MG63 (cell line): ENCODE data around the gene NABP1. TPM values are rescaled to one million over a fixed set of nuclear protein-coding genes. Genes with fewer than 3 reads are reported as not detected.
A peak's percentile ranks its signal among the peaks of the same experiment; 100 is the strongest.
"Not testable (repeated sequence)": the region's sequence is repeated elsewhere in the genome, so short reads cannot be mapped to it uniquely, and the experiment has no call there.

Source experiments
- DNase-seq: peaks from one replicate; pipeline ENCODE4 v3.0.0-alpha.2; 2020
- H3K27me3 ChIP-seq: fragments of 250-450 bp; sonication (Bioruptor Pico); 2 replicates; pipeline ENCODE4 v1.5.1; 2020; ENCODE audit warnings: mild to moderate bottlenecking, moderate library complexity
- H3K36me3 ChIP-seq: fragments of 250-450 bp; sonication (Bioruptor Pico); 2 replicates; pipeline ENCODE4 v1.5.1; 2020; ENCODE audit warnings: mild to moderate bottlenecking, moderate library complexity
- H3K4me3 ChIP-seq: fragments of 250-450 bp; sonication (Bioruptor Pico); 2 replicates; pipeline ENCODE4 v1.5.1; 2020; ENCODE audit warnings: mild to moderate bottlenecking, moderate library complexity
- H3K9me3 ChIP-seq: fragments of 250-450 bp; sonication (Bioruptor Pico); 2 replicates; pipeline ENCODE4 v1.5.1; 2020; ENCODE audit warnings: mild to moderate bottlenecking, moderate library complexity
- total RNA-seq: library from RNA; depleted of rRNA; stranded (reverse); fragments of >200 nt; shearing (Covaris generic); gene quantifications from 2 replicates; pipeline ENCODE4 v1.2.3, GENCODE V29; 2014; ENCODE audit warnings: low replicate concordance

NABP1 gene
- total RNA-seq, 1 experiment from 2014 or later: 15.8 TPM

DNA sequence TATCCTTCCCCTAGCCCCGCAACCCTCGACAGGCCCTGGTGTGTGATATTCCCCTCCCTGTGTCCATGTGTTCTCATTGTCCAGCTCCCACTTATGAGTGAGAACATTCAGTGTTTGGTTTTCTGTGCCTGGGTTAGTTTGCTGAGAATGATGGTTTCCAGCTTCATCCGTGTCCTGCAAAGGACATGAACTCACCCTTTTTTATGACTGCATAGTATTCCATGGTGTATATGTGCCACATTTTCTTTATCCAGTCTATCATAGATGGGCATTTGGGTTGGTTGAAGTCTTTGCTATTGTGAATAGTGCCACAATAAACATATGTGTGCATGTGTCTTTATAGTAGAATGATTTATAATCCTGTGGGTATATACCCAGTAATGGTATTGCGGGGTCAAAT is 33.3 kb upstream of the NABP1 start:
- H3K4me3 ChIP-seq, H3K9me3 ChIP-seq, DNase-seq, H3K36me3 ChIP-seq, H3K27me3 ChIP-seq: not testable (repeated sequence)

DNA sequence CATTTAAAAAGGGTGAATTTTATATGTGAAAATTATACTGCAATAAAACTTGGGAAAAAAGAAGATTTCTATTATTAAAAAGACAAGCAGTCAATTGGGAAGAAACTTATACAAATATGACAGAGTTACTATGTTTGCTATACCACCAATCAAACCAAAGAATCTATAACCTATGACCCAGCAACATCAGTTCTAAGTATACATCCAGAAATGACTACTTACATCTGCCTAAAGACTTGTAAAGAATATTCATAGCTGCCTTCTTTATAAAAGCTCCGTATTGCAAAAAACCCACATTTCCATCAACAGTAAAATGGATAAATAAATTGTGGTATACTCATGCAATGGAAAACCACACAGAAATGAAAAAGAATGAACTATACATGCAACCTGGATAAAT is 32.9 kb upstream of the NABP1 start:
- no peak for DNase-seq
- Histone ChIP-seq H3K36me3 (no peaks in the 10 kb centered on the region), H3K27me3 (no peaks in the 10 kb centered on the region), H3K4me3 (no peak overlapping the region), H3K9me3 (no peaks in the 10 kb centered on the region)

DNA sequence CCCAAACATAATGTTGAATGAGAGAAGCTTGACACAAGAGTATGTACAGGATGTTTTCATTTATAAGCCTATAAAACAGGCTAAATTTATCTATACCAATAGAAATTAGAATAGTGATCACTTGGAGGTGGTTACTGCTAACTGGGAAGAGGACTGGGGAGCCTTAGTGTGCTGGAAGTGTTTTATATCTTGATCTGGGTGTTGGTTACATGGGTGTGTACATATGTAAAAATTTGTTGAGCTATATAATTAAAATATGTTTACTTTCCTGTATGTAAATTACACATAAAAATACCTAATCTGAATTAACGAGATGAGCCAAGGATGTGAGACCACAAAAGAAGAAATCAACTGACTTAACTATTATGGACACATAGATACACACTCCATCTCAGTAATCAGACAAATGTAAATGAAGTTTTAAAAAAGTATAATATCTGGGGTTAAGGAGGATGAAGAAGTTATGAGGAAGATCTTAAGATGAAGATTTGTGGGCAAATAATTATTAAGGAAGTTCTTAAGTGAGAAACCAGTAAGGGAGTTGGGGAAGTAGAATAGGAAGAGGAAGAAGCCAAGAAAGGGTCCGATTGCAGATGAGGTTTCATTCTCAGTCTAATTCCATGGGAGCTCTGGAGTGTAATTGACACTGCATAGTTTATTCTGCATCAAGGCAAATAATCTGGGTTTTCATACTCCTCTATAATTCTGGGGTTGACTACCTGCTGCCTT is 32.3 kb upstream of the NABP1 start:
- Histone ChIP-seq H3K36me3 (no peaks in the 10 kb centered on the region), H3K9me3 (no peaks in the 10 kb centered on the region), H3K27me3 (no peaks in the 10 kb centered on the region), H3K4me3 (no peak overlapping the region)
- DNase-seq: no peak

DNA sequence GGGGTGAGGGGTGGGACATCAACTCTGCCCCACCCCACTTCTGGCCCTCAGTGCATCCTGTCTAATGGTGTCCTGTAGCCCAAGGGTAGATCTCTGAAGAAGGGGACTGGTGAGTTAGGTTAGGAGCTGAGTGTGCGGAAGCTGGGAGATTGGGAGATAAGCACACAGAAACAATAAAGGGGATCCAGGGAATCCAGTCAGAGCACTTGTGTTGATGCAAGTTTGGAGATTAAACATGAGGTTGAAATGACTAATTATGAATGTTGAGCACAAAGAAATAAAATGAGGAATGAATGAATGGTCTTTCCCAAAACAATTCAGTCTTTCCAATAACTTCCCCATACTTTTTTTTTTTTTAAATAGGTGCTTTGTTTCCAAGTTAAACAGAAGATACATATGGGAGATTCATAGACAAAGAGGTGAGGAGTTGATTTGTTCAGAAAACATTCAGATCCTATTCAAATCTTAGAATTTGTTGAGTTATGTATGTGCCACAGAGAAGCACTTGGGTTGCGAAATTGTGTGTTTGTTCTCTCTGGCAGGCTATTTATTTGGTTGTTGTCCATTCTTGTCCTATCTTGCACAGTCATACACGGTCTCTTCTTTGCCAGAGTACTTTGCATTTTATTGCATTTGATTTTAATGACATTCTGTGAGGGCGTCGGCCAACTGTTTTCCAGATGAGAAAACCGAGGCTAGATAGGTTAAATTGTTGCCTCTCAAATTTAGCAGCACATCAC is 31.6 kb upstream of the NABP1 start:
- Histone ChIP-seq H3K9me3 (no peaks in the 10 kb centered on the region), H3K4me3 (no peak overlapping the region), H3K27me3 (no peaks in the 10 kb centered on the region), H3K36me3 (no peaks in the 10 kb centered on the region)
- DNase-seq: no peak

- Histone ChIP-seq H3K36me3 (no peaks in the 10 kb centered on the region), H3K9me3 (no peaks in the 10 kb centered on the region), H3K27me3 (no peaks in the 10 kb centered on the region), H3K4me3 (no peak overlapping the region)
- no peak for DNase-seq
Measured at GRCh38 chr2:191649519-191649918, 28.4 kb upstream of the NABP1 start.

DNA sequence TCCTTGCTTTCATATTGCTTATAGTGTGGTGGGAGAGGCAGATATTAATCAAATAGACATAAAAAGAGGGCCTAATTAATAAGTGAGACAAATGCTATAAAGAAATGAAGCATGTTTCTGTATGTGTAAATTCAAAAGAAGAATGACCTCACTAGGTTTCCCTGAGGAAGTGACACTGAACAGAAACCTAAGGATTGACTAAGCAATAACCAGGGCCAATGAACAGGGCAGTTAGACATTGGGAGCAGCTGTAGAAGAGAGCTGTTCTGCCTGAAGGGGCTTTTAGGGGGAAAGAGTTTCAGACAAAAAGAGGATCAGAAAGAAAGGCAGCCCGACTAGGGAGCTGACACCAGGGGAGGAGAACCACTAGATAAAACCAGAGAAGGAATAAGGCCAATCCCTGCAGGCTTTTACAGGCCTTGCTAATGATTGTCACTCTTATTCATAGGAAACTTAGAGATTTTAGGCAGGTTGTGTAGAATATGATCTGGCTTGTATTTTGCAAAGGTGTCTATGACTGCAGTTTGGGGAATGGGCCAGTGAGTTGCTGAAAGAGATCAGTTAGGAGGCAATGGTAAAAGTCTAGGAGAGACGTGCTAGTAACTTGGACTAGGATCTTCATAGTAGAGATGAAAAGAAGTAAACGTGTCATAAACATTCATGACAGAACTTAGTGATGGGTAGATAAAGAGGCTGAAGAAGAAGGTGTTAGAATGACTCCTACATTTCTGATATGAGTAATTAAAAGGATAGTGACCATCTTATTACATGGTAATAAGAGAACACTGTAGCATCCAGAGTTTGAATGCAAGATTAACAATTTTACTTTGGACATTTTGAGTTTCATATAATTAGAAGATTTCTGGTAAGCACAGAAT is 26.8 kb upstream of the NABP1 start:
- no peaks in the 10 kb centered on the region for H3K9me3 ChIP-seq
- no peaks in the 10 kb centered on the region for H3K36me3 ChIP-seq
- DNase-seq: no peak
- no peak overlapping the region for H3K4me3 ChIP-seq
- no peaks in the 10 kb centered on the region for H3K27me3 ChIP-seq

- no peaks in the 10 kb centered on the region for H3K36me3 ChIP-seq
- no peaks in the 10 kb centered on the region for H3K9me3 ChIP-seq
- H3K27me3 ChIP-seq: no peaks in the 10 kb centered on the region
- DNase-seq: no peak
- no peak overlapping the region for H3K4me3 ChIP-seq
Measured at GRCh38 chr2:191653667-191654391, 24.1 kb upstream of the NABP1 start.

DNA sequence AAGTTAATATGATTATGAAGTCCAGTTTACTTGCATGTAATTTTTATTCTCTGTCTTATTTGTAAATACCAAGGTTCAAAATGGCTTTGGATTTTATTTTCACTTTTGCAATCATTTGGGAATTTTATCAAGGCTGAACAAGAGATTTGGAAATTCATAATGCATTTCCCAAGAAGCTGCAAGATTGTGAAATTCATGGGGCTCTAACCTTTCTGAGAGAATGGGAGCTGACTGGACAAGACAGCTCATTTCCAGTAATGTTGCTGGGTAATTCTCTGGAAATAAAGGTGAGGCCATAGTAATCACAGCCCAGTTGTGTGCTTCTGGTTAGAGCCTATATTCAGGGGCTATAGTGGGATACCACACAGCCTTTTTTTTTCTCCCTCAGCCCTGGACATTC is 21.5 kb upstream of the NABP1 start:
- no peaks in the 10 kb centered on the region for H3K27me3 ChIP-seq
- H3K36me3 ChIP-seq: no peaks in the 10 kb centered on the region
- no peak for DNase-seq
- no peak overlapping the region for H3K4me3 ChIP-seq
- no peaks in the 10 kb centered on the region for H3K9me3 ChIP-seq

DNA sequence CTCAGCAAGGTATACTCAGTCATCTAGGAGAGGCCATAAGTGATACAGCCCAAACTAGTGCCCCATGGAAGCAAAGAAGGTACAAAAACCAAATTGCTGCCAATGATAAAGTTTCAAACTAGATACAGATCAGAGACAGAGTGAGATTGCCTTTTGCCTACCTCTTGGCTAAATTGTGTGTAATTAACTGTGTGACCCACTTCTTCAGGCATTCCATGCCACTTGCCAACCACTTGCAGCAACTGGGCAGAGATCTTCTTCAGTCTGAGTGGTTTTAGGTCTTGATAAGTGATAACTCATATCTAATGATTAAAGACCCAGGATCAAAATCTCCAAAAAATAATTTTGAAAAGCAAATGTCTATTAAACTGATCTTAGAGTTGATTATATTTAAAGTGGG is 21.1 kb upstream of the NABP1 start:
- Histone ChIP-seq H3K36me3 (no peaks in the 10 kb centered on the region), H3K9me3 (no peaks in the 10 kb centered on the region), H3K27me3 (no peaks in the 10 kb centered on the region), H3K4me3 (no peak overlapping the region)
- no peak for DNase-seq

DNA sequence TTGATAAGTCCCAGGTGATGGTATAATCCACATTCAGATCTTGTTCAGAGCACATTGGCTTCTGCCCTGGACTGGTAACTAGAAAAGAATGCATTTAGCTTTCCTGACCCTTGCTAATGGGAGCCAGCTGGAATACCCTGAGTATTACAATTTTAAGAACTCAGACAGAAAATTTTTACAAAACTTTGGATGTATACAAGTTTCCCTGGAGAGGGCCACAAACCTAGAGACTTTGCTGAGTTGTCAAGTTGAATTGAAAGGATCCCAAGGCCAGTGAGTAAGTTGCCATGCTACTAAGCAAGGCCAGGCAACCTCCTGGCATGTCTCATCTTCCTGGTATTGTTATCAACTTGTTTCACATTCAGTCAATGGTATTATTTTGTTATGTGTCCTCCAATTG is 20.0 kb upstream of the NABP1 start:
- no peaks in the 10 kb centered on the region for H3K9me3 ChIP-seq
- no peaks in the 10 kb centered on the region for H3K27me3 ChIP-seq
- peak; percentile 55 for DNase-seq
- no peaks in the 10 kb centered on the region for H3K36me3 ChIP-seq
- H3K4me3 ChIP-seq: no peak overlapping the region

DNA sequence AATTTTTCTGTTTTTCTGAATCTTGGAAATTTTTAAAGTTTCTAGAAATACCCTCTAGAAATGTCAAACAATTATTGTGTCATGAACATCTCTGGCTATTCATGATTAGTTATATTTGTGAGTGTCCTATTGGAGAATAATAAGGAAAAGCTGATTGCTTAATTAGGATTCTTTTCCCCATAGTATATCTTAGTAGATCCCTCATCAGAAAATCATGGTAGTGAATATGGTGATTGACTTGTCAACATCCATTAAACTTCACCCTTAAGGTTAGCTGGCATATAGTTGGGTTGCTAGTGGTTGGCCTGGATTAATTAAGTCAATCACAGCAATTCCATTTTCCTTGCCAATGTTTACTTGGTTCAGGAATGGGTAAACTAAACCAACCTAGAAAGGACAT is 18.7 kb upstream of the NABP1 start:
- H3K36me3 ChIP-seq: no peaks in the 10 kb centered on the region
- H3K27me3 ChIP-seq: no peaks in the 10 kb centered on the region
- no peak for DNase-seq
- no peaks in the 10 kb centered on the region for H3K9me3 ChIP-seq
- H3K4me3 ChIP-seq: no peak overlapping the region

GRCh38 chr2:191660575-191660974 is 17.4 kb upstream of the NABP1 start:
- no peak overlapping the region for H3K4me3 ChIP-seq

GRCh38 chr2:191661097-191661924 is 16.6 kb upstream of the NABP1 start:
- DNase-seq: no peak
- no peaks in the 10 kb centered on the region for H3K9me3 ChIP-seq
- H3K36me3 ChIP-seq: no peaks in the 10 kb centered on the region
- H3K27me3 ChIP-seq: no peaks in the 10 kb centered on the region
- no peak overlapping the region for H3K4me3 ChIP-seq

More at GRCh38 chr2:191660575-191660974, 17.4 kb upstream of the NABP1 start:
- H3K27me3 ChIP-seq: no peaks in the 10 kb centered on the region
- H3K9me3 ChIP-seq: no peaks in the 10 kb centered on the region
- no peak for DNase-seq
- H3K36me3 ChIP-seq: no peaks in the 10 kb centered on the region

DNA sequence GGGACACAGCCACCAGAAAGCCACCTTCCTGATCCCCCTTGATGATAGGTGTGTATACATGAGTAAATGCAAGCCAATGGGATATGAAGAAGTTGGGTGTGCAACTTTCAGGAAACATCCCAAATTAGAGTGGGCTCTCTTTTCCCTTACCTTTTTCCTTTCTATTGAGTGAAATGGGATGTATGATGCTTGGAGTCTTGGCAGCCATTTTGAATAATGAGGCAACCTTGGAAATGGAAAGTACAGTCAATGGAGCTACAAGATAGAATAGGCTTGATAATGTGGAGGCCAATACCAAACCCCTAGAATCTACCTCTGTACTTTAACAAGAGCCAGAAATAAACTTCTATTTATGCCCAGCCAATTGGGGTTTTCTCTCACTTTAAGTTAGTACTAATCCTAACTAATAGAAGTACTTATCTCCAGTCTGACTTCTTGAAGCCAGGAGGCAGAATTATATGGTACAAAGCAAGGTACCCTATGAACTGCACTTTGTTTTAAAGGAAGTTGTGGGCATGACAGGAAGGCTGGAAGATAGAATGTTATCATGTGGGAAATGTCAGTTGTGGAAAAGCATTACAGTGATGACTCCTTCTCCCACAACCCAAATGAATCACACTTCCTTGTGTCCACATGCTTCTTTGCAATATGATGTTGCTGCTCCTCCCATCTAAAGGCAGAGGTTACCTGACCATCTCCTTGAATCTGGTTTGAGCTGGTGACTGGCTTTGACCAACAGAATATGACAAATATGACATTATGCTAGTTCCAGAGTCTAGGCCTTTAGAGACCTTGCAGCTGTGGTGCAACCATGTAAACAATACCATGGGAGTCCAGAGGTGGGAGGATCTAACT is 12.9 kb upstream of the NABP1 start:
- no peaks in the 10 kb centered on the region for H3K9me3 ChIP-seq
- H3K27me3 ChIP-seq: no peaks in the 10 kb centered on the region
- H3K36me3 ChIP-seq: no peaks in the 10 kb centered on the region
- DNase-seq: no peak
- no peak overlapping the region for H3K4me3 ChIP-seq

DNA sequence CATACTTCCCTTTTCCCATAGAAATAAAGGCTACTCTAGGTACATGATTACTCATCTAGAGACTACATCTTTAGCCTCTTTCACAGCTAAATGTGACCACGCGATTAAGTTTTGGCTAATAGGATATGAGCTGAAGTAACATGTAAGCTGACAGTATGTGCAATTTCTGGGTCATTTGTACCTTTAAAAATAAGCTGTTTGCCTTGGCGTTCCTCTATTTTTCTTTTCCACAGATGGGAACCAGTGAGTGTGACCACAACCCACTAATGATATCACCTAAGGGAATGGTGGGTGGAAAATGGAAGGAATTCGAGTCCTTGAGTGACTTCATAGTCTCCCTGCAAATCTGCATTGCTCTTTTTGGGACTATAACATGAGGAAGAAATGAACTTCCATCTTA is 11.7 kb upstream of the NABP1 start:
- H3K36me3 ChIP-seq: no peaks in the 10 kb centered on the region
- H3K4me3 ChIP-seq: no peak overlapping the region
- no peaks in the 10 kb centered on the region for H3K9me3 ChIP-seq
- DNase-seq: no peak
- no peaks in the 10 kb centered on the region for H3K27me3 ChIP-seq
